Large intestine (tissue), 3 donors: Measurements from ENCODE around the gene PTPRG. TPM values are rescaled to one million over a fixed set of nuclear protein-coding genes. Genes with fewer than 3 reads are reported as not detected.

Experiments used
- DNase-seq, 2 donors: peaks; one replicate each; pipeline versions ENCODE4 v3.0.0 to v3.0.0-alpha.2; 2013
- H3K27ac ChIP-seq: one replicate; pipeline ENCODE4 v1.5.1; 2013; ENCODE audit warnings: low read length
- H3K27me3 ChIP-seq: 2 replicates; pipeline ENCODE4 v1.6.1; 2013; ENCODE audit warnings: low read length; ENCODE audit not compliant: control insufficient read depth, insufficient read depth
- H3K36me3 ChIP-seq: 2 replicates; pipeline ENCODE4 v1.6.1; 2013; ENCODE audit warnings: low read length; ENCODE audit not compliant: control insufficient read depth, insufficient read depth
- H3K4me1 ChIP-seq: one replicate; pipeline ENCODE4 v1.6.1; 2013; ENCODE audit warnings: low read length; ENCODE audit not compliant: control insufficient read depth, insufficient read depth
- H3K4me3 ChIP-seq: one replicate; pipeline ENCODE4 v1.5.1; 2013; ENCODE audit warnings: low read length
- H3K9me3 ChIP-seq: one replicate; pipeline ENCODE4 v1.6.1; 2013; ENCODE audit warnings: mild to moderate bottlenecking, low read depth, low read length, moderate library complexity; ENCODE audit not compliant: control insufficient read depth
- whole genome bisulfite sequencing: methylation state at CpG from one replicate; pipeline ENCODE4 v1.1.5; 2013; ENCODE audit warnings: low lambda C conversion rate; ENCODE audit not compliant: insufficient coverage; 5-methylcytosine and 5-hydroxymethylcytosine counted together
- polyA plus RNA-seq: library from polyadenylated mRNA; unstranded; fragments of 120-200 nt; gene quantifications from one replicate; pipeline ENCODE4 v1.2.1, GENCODE V29; 2013

PTPRG gene
- polyA plus RNA-seq, 1 donor: 18.3 TPM

- H3K36me3 ChIP-seq: no peaks in the 10 kb centered on the region
- WGBS: 100% methylated on average over 1 of the region's 4 CpGs
- no peak overlapping the region for H3K4me3 ChIP-seq
- peaks cover 5% of the 10 kb centered on the region for H3K4me1 ChIP-seq
- H3K27me3 ChIP-seq: no peaks in the 10 kb centered on the region
- H3K9me3 ChIP-seq: no peaks in the 10 kb centered on the region
- DNase-seq: no peak
- H3K27ac ChIP-seq: no peak overlapping the region
These were observed 68.1 kb downstream of the PTPRG start for GRCh38 chr3:61629442-61629841.

DNA sequence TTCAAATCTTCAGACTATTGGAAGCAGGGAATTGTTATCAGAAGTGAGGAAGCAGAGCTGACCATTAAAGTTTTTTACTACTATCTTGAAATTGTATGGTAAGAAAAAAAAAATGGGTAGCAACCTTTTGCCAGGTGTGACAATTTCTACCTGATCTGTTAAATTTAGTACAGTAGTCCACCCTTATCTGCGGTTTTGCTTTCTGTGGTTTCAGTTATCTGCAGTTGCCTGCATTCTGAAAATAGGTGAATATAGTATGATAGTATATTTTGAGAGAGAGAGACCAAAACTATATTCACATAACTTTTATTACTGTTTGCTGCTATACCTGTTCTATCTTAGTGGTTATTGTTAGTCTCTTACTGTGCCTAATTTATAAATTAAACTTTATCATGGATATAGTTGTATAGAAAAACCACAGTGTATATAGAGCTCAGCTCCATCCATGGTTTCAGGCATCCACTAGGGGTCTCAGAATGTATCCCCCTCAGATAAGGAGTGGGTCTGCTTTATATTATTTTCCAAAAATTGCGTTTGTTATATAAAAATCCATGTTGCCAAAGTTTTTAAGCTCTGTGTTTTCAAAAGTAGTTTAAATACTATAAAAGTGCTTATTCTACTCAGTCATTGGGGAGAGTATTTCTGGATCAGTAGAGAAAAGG, 69.9 kb downstream of the PTPRG start:
- Histone ChIP-seq H3K4me1 (peaks cover 5% of the 10 kb centered on the region), H3K9me3 (no peaks in the 10 kb centered on the region), H3K4me3 (no peak overlapping the region), H3K36me3 (no peaks in the 10 kb centered on the region), H3K27me3 (no peaks in the 10 kb centered on the region), H3K27ac (no peak overlapping the region)
- WGBS: no CpG with 5 or more reads among the region's 2 CpGs
- no peak for DNase-seq

GRCh38 chr3:61632568-61633175, 71.3 kb downstream of the PTPRG start:
- H3K36me3 ChIP-seq: no peaks in the 10 kb centered on the region
- no peak overlapping the region for H3K4me3 ChIP-seq
- no CpG with 5 or more reads among the region's 2 CpGs for WGBS
- H3K27me3 ChIP-seq: no peaks in the 10 kb centered on the region
- no peak for DNase-seq
- no peaks in the 10 kb centered on the region for H3K9me3 ChIP-seq
- no peak overlapping the region for H3K27ac ChIP-seq
- peaks cover 10% of the 10 kb centered on the region for H3K4me1 ChIP-seq

DNA sequence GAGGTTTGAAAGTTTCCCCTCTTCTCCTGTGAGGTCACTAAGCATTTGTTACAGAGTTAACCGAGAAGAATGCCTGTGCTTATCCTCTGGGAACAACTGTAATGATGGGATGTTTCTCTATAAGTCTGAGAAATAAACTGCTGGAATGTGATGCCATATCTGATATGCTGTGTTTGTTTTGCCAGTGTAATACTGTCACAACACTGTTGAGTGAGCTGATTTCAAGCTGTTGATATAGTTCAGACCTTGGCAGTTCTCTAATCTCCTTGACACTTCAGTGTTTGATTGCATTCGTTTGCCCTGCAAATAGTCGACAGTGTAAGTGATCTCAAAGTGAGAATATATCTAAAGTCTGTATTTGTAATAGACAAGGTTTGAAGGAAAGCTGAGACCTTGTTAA, 73.3 kb downstream of the PTPRG start:
- no CpG with 5 or more reads among the region's 3 CpGs for WGBS
- Histone ChIP-seq H3K36me3 (no peaks in the 10 kb centered on the region), H3K27me3 (no peaks in the 10 kb centered on the region), H3K9me3 (no peaks in the 10 kb centered on the region), H3K27ac (no peak overlapping the region), H3K4me3 (no peak overlapping the region), H3K4me1 (peaks cover 10% of the 10 kb centered on the region)
- peak in 1 of 2 donors; percentile 9 for DNase-seq

DNA sequence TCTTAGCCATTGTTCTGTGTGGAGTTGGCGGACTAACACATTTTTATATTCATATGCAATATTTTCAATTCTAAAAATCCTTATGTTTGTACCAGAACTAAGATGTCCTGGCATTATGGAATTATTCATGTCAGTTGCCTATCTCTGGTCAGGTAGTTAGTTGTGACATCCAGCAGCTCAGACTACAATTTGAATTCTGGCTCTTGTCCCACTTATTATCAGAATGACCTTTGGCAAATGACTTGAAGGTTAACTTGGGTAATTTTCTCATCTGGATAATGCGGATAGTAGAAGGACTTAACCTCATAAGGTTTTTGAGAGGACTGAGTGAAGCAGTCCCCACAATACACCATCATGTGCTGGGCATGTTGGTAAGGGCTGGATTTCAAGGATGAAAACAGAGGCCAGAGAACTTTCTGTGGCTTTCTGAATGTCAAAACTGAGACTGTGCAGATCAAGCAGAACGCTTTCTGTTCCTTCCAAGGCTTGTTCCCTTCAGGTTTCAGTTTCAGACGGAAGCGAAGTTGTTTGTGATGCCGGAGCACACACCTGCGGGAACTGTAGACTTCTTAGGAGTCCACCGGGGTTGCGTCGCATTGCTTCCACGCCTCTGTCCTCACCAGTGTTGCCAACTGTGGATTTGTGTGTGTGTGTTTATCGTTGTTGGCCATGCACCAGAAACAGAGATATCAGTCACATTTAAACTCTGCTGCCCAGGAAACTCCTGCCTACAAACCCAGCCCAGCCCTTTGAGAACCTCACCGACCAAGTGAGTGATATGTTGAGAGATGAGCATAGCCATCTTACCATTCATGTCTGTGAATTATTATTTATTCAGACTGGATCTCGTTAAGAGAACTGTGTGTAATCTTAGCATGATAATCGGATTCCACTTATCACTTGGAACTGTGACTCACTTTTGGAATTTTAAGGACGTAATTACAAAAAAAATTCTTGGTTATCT, 76.0 kb downstream of the PTPRG start:
- DNase-seq: peak; percentile 58 to 92
- H3K4me3 ChIP-seq: peak overlapping the region; percentile 23

DNA sequence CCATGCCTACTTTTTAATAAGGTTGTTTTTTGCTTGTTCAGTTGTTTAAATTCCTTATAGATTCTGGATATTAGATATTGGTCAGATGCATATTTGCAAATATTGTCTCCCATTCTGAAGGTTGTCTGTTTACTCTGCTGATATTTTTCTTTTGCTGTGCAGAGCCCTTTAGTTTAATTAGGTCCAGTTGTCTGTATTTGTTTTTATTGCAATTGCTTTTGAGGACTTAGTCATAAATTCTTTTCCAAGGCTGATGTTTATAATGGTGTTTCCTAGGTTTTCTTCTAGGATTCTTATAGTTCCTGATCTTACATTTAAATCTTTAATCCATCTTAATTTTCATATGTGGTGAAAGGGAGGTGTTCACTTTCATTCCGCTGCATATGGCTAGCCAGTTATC, 77.4 kb downstream of the PTPRG start:
- Histone ChIP-seq H3K27ac (no peak overlapping the region), H3K9me3 (no peaks in the 10 kb centered on the region), H3K27me3 (no peaks in the 10 kb centered on the region), H3K36me3 (no peaks in the 10 kb centered on the region), H3K4me3 (no peak overlapping the region), H3K4me1 (peaks cover 10% of the 10 kb centered on the region)
- WGBS: 86% methylated on average over 1 of the region's 1 CpG
- DNase-seq: no peak

More for the DNA sequence above, 76.0 kb downstream of the PTPRG start:
- no peaks in the 10 kb centered on the region for H3K9me3 ChIP-seq
- WGBS: 10% methylated on average over 2 of the region's 16 CpGs
- peaks cover 10% of the 10 kb centered on the region for H3K4me1 ChIP-seq
- no peaks in the 10 kb centered on the region for H3K27me3 ChIP-seq
- no peaks in the 10 kb centered on the region for H3K36me3 ChIP-seq
- peak overlapping the region; percentile 83 for H3K27ac ChIP-seq

DNA sequence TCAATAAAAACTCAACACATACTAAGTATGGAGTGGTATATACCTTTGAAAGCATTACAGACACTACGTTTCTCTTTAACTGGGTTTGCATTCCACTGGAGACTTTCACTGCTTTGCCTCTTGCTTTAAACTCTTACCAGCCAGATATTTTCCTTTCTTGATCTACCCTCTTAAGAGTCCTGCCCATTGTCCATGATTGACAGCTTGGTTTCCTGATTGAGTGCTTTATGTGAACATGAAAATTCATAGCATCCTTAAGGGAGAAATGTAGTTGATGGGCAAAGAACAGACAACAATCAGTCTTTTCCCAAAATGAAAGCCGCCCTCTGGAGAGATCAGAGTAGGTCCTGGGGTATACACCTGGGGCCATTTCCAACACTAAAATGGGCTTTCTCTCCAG, 78.6 kb downstream of the PTPRG start:
- no peak overlapping the region for H3K27ac ChIP-seq
- no peak for DNase-seq
- no CpG with 5 or more reads among the region's 2 CpGs for WGBS
- no peak overlapping the region for H3K4me3 ChIP-seq
- no peaks in the 10 kb centered on the region for H3K9me3 ChIP-seq
- no peaks in the 10 kb centered on the region for H3K36me3 ChIP-seq
- H3K27me3 ChIP-seq: no peaks in the 10 kb centered on the region
- H3K4me1 ChIP-seq: peaks cover 10% of the 10 kb centered on the region

DNA sequence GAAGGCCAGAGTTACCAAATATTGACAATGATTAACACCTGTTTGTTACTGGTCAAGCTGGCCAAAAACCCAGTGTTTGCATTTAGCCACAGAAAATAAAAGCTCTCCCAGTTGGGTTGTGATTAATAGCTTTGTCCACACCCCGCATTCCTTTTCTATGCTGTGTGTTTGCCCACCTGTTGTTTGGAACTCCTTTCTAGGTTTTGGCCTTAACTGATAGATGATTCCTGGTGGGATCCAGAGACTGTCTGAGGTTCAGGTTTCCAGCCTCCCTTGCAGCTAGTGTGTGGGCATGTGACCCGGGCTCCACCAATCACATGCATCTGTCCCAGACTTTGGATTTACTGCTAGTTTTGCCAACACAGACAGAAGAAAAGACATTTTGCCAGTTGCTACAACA, 83.8 kb downstream of the PTPRG start:
- Histone ChIP-seq H3K4me3 (no peak overlapping the region), H3K9me3 (peaks cover 4% of the 10 kb centered on the region), H3K27me3 (no peaks in the 10 kb centered on the region), H3K4me1 (no peaks in the 10 kb centered on the region), H3K36me3 (no peaks in the 10 kb centered on the region), H3K27ac (no peak overlapping the region)
- no CpG with 5 or more reads among the region's 2 CpGs for WGBS
- no peak for DNase-seq

GRCh38 chr3:61646360-61646759, 85.0 kb downstream of the PTPRG start:
- no CpG with 5 or more reads among the region's 1 CpG for WGBS
- Histone ChIP-seq H3K4me1 (no peaks in the 10 kb centered on the region), H3K27me3 (no peaks in the 10 kb centered on the region), H3K9me3 (peaks cover 4% of the 10 kb centered on the region), H3K4me3 (no peak overlapping the region), H3K27ac (no peak overlapping the region), H3K36me3 (no peaks in the 10 kb centered on the region)
- DNase-seq: no peak

DNA sequence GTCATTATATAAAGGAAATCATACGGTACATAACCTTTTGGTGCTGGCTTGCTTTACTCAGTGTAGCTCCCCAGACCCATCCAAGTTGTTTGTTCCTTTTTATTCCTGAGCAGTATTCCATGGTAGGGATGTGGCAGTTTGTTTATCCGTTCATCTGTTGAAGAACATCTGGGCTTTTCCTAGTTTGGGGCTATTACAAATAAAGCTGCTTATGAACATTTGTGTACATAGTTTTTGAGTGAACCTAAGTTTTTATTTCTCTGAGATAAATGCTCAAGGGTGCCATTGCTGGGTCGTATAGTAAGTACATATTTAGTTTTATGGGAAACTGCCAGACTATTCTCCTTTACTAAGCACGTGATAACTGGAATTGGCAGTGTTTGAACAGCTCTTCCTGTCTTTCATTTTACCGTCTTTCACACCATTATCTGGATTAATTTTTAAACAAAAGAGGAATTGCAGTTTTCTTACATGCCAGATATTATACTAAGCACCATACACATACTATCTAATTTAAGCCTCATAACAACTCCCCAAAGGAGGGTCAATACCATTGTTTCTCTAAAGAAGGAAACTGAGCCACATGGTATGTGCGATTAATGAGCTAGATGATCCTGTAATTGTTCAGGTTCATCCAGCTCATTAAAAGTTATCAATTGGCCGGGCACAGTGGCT, 85.6 kb downstream of the PTPRG start:
- WGBS: 8% methylated on average over 2 of the region's 7 CpGs
- no peak for DNase-seq
- Histone ChIP-seq H3K4me1 (no peaks in the 10 kb centered on the region), H3K9me3 (peaks cover 4% of the 10 kb centered on the region), H3K4me3 (no peak overlapping the region), H3K27ac (no peak overlapping the region), H3K27me3 (no peaks in the 10 kb centered on the region), H3K36me3 (no peaks in the 10 kb centered on the region)
